22Rv1 (cell line): ENCODE measurements around the gene SIGLEC14.
A peak's percentile ranks its signal among the peaks of the same experiment; 100 is the strongest.

ENCODE experiments used
- H3K27ac ChIP-seq: fragments of 450-650 bp; 2 replicates; pipeline ENCODE4 v1.5.1; 2017
- ZFX ChIP-seq: fragments of 450-650 bp; IDR thresholded peaks from 2 replicates; pipeline ENCODE4 v1.6.1; 2017; ENCODE audit warnings: antibody characterized with exemption, borderline replicate concordance
- TF ChIP-seq, protein P1 (sequence below): fragments of 450-650 bp; IDR thresholded peaks from 2 replicates; pipeline ENCODE4 v1.5.1; 2017; ENCODE audit warnings: mild to moderate bottlenecking

The SIGLEC14 gene

DNA sequence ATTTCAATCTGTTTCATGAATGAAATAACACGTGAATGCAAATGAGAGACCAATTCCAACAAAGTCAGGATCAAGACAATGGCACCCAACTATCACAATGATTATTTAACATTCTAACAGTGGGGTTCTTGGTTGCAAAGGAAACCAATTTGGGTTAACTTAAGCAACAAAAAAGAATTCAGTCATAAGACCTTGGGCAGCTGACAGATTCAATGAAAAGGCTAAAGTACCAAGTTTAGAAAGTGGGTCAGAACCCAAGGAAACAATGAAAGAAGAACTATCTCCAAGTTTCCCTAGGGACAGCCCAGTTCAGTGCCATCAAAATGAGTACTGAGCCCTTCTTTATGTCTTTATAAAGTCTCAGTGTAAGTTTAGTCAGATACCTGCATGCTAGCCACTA, 17.5 kb upstream of the SIGLEC14 start:
- TF ChIP-seq, protein P1, sequence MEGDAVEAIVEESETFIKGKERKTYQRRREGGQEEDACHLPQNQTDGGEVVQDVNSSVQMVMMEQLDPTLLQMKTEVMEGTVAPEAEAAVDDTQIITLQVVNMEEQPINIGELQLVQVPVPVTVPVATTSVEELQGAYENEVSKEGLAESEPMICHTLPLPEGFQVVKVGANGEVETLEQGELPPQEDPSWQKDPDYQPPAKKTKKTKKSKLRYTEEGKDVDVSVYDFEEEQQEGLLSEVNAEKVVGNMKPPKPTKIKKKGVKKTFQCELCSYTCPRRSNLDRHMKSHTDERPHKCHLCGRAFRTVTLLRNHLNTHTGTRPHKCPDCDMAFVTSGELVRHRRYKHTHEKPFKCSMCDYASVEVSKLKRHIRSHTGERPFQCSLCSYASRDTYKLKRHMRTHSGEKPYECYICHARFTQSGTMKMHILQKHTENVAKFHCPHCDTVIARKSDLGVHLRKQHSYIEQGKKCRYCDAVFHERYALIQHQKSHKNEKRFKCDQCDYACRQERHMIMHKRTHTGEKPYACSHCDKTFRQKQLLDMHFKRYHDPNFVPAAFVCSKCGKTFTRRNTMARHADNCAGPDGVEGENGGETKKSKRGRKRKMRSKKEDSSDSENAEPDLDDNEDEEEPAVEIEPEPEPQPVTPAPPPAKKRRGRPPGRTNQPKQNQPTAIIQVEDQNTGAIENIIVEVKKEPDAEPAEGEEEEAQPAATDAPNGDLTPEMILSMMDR: no peak
- TF ChIP-seq ZFX: no peak
- no peak overlapping the region for H3K27ac ChIP-seq

DNA sequence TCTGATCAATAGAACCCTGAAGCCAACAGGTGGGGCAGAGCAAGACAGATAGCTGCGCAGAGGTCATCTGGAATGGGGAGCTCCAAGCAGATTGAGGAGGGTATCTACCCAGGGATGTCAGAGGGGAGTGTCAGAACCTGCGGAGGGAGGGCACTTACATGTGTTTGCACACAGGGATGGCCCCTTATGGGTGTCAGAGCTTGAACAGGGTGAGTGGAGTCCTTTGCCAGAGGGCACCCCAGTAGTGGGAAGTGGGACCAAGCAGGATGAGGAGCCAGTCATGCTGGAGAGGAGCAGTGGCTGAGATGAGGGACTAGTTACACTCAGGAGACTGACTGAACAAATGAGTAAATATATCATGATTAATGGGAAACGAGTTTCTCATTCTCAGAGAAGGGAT, 17.0 kb upstream of the SIGLEC14 start:
- H3K27ac ChIP-seq: no peak overlapping the region
- TF ChIP-seq, protein P1: no peak
- TF ChIP-seq ZFX: no peak

DNA sequence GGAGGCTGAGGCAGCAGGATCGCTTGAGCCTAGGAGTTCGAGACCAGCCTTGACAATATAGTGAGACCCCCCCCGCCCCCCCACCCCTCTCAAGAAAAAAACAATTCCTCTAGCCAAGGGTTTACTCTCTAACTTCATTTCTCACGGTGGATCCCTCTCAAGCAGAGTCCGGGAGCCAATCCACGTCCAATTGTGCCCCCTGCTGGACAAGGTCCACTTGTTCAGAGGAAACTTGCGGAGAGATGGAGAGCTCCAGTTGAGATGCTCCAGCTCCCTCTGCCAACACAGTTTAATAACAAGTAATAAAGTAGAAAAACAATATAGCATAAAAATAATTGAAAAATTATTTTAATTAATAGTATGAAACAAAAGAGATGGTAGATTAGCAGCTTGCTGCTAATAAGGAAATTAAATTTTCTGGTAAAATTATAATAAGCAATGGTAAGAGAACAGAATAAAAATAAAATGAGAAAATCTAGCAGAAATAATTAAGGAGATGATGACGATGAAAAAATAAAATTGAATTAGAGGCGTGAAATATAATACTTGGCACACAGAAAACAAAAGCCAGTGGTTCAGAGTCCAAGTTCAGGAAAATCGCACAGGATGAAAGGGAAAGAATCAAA, 14.5 kb upstream of the SIGLEC14 start:
- H3K27ac ChIP-seq: no peak overlapping the region
- TF ChIP-seq, protein P1: peak; percentile 75
- TF ChIP-seq ZFX: no peak

DNA sequence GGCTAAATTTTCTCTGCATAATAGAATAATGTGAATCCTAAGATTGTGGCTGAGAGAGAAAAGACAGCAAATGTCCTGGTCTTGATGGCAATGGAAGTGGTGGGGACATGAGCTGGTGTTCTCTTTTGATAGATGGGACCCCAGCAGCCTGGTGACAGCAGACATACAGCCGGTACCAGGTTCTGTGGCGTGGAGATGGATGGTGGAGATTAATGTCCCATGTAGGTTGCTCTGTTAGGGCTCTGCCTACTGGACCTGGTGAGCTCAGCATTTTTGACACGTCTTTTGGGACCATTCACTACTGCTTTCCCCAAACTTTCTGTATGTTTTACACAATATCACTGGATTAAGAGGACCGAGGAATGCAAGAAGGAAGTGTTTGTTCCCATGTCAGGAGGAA, 8.2 kb upstream of the SIGLEC14 start:
- no peak for TF ChIP-seq ZFX
- TF ChIP-seq, protein P1: no peak
- no peak overlapping the region for H3K27ac ChIP-seq

DNA sequence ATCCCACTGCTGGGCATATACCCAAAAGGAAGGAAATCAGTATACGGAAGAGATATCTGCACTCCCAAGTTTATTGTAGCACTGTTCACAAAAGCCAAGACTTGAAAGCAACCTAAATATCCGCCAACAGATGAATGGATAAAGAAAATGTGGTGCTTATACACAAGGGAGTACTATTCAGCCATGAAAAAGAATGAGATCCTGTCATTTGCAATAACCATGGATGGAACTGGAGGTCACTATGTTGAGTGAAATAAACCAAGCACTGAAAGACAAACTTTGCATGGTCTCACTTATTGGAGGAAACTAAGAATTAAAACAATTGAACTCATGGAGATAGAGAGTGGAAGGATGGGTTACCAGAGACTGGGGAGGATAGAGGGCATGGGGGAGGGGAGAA, 6.5 kb upstream of the SIGLEC14 start:
- no peak for TF ChIP-seq ZFX
- TF ChIP-seq, protein P1: no peak

DNA sequence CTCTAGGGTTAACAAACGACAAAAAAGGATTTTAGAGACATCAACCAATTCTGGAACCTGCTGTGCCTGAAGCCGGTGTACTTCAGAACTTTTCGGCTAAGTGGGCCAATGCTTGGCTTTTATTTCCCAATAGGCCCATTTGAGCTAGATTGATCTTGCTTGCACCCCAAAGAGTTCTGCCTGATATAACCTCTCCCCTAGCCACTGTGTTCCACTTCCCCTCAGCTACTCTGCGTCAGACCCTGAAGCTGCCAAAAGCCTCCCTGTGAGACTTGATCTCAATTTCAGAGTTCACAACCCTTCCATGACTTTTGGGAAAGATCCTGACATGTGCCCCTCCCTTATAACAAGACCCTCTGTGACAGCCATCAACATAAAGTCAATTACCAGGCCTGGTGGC, 5.6 kb upstream of the SIGLEC14 start:
- H3K27ac ChIP-seq: no peak overlapping the region
- TF ChIP-seq, protein P1: no peak
- TF ChIP-seq ZFX: no peak

More for the DNA sequence above, 6.5 kb upstream of the SIGLEC14 start:
- H3K27ac ChIP-seq: no peak overlapping the region

DNA sequence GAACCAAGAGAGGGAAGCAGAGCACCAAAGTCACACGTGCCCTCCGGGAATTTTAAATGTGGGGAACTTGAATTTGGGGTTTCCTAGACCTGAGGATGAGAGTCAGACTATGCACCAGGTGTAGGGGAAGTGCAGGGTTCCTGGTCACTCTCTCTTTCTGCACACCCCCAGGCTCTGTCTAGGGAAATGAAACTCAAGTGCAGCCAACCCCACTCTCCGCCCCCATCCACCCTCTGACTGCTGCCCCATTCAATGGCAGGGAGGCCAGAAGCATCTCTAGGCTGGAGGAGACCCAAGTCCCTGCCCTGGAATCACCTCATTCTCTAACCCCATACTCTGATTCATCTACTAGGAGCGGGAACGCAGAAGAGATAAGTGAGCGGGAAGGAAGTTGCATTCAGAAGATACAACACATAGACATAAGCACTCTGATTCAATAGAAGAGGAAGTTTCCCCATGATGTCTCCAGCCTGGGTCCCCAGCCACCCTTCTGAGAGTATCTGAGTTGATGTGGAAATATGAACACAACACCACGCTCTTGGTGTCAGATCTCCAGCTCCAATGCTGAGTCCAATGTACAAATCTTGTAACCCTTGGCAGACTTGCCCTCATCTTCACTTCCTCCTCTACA, 4.7 kb upstream of the SIGLEC14 start:
- TF ChIP-seq, protein P1: no peak
- TF ChIP-seq ZFX: no peak
- H3K27ac ChIP-seq: no peak overlapping the region
